Stimulated activated CD4-positive, alpha-beta T cell treated with anti-CD3 and anti-CD28 coated beads, TNF-alpha, amount 100 ng/mL, for 24 hours (primary cell): Measurements from ENCODE around the gene CPAMD8.

Experiments
- DNase-seq, 3 experiments: peaks; one replicate each; pipeline ENCODE4 v3.0.0-alpha.2; 2020; ENCODE audit warnings: low read depth in 3 of 3

CPAMD8 gene

GRCh38 chr19:17026706-17027534 is at the start of gene CPAMD8:
CPAMD8 (minus strand) TSS chr19:17026810; CDS start chr19:17026642, 168 bp downstream.
- no peak for DNase-seq

- DNase-seq = peak in 2 of 3 experiments; percentile 10 to 38
Observed at GRCh38 chr19:17075864-17076542, 49.4 kb upstream of the CPAMD8 start.

- peak; percentile 99 for DNase-seq
Observed at GRCh38 chr19:17075035-17075863, 48.6 kb upstream of the CPAMD8 start, which contains the start of the genes HAUS8 and MYO9B. HAUS8 (minus strand) TSS chr19:17075452; CDS start chr19:17075422, 30 bp downstream. MYO9B (plus strand) TSS chr19:17075777; CDS start chr19:17101718, 25,941 bp downstream.

GRCh38 chr19:17074634-17075034 is 48.0 kb upstream of the CPAMD8 start:
- DNase-seq = no peak

GRCh38 chr19:17073869-17074633 is 47.4 kb upstream of the CPAMD8 start:
- DNase-seq = no peak

- DNase-seq = no peak
Observed at GRCh38 chr19:17070912-17071311, 44.3 kb upstream of the CPAMD8 start.

- no peak for DNase-seq
Observed at GRCh38 chr19:17070421-17070820, 43.8 kb upstream of the CPAMD8 start.

GRCh38 chr19:17069193-17069592 is 42.6 kb upstream of the CPAMD8 start:
- no peak for DNase-seq

GRCh38 chr19:17063428-17063827 is 36.8 kb upstream of the CPAMD8 start:
- DNase-seq = no peak

GRCh38 chr19:17061691-17062090 is 35.1 kb upstream of the CPAMD8 start:
- DNase-seq = no peak

- no peak for DNase-seq
Observed at GRCh38 chr19:17061205-17061604, 34.6 kb upstream of the CPAMD8 start.

- no peak for DNase-seq
Observed at GRCh38 chr19:17060802-17061201, 34.2 kb upstream of the CPAMD8 start.

- DNase-seq = no peak
Observed at GRCh38 chr19:17058236-17058635, 31.6 kb upstream of the CPAMD8 start.

- no peak for DNase-seq
Observed at GRCh38 chr19:17055636-17056035, 29.0 kb upstream of the CPAMD8 start.

- no peak for DNase-seq
Observed at GRCh38 chr19:17054746-17055145, 28.1 kb upstream of the CPAMD8 start.

GRCh38 chr19:17052439-17052838 is 25.8 kb upstream of the CPAMD8 start:
- no peak for DNase-seq

- no peak for DNase-seq
Observed at GRCh38 chr19:17049711-17050280, 23.2 kb upstream of the CPAMD8 start.

GRCh38 chr19:17048885-17049453 is 22.4 kb upstream of the CPAMD8 start:
- DNase-seq = no peak

- no peak for DNase-seq
Observed at GRCh38 chr19:17045907-17046502, 19.4 kb upstream of the CPAMD8 start.

GRCh38 chr19:17043744-17044143 is 17.1 kb upstream of the CPAMD8 start:
- no peak for DNase-seq
